Prostate gland (tissue), 2 donors: Measurements from ENCODE around the gene DPM2.

Source experiments
- CTCF ChIP-seq, 4 experiments: fragments of 200-600 bp in 2 of 4; fragments of 450-650 bp in 2 of 4; sonication (generic) in 2 of 4; IDR thresholded peaks; 1 replicate in 3 of 4; 2 replicates in 1 of 4; pipeline ENCODE4 v1.5.1; 2016 to 2019; ENCODE audit warnings: antibody characterized with exemption in 4 of 4, mild to moderate bottlenecking in 2 of 4, moderate library complexity in 2 of 4
- POLR2AphosphoS5 ChIP-seq: sonication (generic); formaldehyde crosslinking; IDR thresholded peaks from one replicate; pipeline ENCODE4 v1.6.1; 2017; ENCODE audit warnings: antibody characterized with exemption

DNA sequence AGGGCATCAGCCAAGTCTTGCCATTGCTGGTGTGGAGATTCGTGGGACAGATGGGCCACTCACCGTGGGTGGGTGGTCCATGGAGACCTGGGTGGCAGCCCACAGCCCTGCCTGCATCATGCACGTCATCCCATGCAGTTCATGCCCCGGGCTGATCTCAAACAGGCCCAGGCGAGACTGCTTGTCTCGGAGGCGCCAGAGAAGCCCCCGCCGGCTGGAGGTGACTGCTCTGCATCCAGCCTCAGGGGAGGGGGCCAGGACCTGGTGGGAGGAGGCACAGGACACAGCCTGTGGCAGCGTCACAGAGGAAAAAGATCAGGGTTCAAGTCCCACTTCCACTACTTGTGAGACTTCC lies 8.1 kb downstream of the DPM2 start:
- TF ChIP-seq CTCF (IDR thresholded peaks at IDR 0.05) (no peak), POLR2AphosphoS5 (no peak)
